Measurements from ENCODE around the gene KDM4B.

KDM4B gene

DNA sequence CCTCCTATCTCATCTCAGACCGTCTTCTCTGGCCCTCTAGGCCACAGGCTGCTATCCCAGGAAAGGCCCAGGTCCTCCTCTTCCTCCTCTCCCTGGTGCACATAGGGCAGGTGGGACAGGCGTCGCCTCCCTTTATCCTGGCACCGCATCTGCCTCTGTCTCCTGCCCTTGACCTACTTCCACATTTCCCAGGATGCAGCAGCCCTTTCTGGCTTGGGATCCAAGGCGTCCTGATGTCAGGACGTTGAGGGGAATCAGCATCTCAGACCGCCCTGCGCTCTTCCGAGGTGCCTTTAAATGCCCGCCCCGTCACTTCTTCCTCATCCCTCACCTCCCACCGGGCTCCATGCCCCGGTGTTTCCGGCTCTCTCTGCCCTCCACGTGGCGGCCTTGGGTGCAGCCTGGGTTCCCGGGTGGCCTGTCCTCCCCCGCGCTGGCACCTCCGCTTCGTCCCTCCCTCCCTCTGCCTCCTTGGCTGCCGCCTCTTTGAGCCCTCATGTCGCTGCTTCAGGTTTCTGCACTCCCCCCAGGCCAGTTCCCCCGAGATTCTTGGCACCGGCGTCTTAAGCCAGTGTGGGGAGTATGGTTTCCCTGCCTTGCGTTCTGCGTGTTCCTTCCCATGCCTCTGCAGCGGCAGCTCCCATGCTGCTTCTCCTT lies 66.3 kb downstream of the KDM4B start:
- DNase-seq (ENCODE audit: low spot score) = no peak

- DNase-seq (ENCODE audit: low spot score) = no peak
These were observed 67.1 kb downstream of the KDM4B start for GRCh38 chr19:5035793-5036697.

DNA sequence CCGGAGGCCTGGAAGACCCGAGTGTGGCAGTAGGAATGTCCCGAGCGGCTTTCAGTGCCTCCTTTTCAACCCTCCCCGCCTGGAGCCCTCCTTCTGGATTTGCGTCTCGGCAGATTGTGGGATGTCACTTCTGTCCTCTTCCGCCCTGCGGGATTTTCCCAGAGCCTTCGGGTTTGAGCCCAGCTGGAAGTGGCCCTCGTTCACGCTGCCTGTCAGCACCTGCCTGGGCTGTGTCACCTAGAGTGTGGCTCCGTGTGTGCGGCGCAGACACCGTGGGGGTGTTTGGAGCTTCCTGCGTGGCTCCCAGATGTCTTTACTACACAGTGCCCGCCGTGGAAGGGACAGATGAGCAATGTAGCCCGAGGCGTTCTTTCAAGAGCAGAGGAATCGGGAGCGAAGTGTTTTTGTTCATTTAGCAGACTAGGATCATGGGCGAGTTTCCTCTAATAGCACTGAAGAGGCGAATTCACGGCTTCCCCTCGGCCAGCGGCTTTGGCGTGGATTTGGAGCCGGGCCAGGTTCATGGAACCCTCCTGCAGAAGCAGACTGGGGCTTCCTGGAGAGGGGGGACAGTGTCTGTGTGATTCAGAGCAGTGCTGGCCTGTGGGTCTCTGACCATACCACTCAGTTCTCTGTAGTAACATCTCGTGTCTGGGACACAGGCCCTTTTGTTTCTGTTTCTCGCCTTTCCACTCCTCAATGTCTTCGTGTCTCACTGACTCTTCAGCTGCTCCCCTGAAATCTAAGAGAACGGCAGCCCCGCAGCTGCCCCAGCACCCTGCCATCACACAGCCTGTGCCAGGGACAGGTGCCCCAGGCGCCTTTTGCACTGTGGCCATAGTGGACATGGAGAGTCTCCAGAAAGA lies 68.0 kb downstream of the KDM4B start:
- no peak for DNase-seq (ENCODE audit: low spot score)

DNA sequence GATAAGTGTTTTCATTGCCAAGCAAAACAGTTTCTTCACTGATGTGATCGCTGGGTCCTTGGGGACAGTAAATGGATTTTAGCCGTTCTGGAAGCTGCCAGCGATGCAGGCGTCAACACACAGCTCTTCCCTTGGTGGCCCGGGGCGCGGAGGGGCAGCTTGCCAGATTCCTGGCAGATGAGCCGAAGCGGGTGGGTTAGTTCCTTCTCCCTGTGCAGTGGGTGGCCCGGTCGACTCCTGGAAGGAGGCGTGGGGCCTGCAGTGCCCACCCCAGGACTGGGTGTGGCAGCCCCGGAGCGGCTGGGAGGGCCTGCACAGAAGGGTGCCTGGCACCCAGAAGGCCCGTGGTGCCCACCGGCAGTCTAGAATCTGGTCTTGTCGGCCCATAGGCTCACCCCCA lies 69.0 kb downstream of the KDM4B start:
- no peak for DNase-seq (ENCODE audit: low spot score)

GRCh38 chr19:5038631-5039271 lies 69.8 kb downstream of the KDM4B start:
- DNase-seq (ENCODE audit: low spot score) = peak; percentile 12

GRCh38 chr19:5039642-5040543 lies 71.0 kb downstream of the KDM4B start:
- no peak for DNase-seq (ENCODE audit: low spot score)

- DNase-seq (ENCODE audit: low spot score) = no peak
These were observed 71.7 kb downstream of the KDM4B start for GRCh38 chr19:5040544-5041167.

GRCh38 chr19:5041168-5041912 lies 72.4 kb downstream of the KDM4B start:
- DNase-seq (ENCODE audit: low spot score) = no peak

DNA sequence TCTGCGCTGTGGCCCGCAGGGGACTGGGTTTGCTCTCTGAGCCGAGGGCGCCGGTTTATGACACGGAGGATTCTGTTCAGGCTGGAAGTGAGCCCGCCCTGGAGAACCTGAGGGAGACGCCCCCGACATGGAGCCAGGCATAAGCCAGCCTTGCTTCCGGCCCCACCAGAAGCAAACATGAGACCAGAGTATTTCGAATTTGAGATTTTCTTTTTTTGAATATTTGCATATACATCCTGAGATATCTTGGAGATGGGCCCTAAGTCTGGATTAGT lies 72.9 kb downstream of the KDM4B start:
- DNase-seq (ENCODE audit: low spot score) = no peak

GRCh38 chr19:5042556-5042955 lies 73.6 kb downstream of the KDM4B start:
- no peak for DNase-seq (ENCODE audit: low spot score)

DNA sequence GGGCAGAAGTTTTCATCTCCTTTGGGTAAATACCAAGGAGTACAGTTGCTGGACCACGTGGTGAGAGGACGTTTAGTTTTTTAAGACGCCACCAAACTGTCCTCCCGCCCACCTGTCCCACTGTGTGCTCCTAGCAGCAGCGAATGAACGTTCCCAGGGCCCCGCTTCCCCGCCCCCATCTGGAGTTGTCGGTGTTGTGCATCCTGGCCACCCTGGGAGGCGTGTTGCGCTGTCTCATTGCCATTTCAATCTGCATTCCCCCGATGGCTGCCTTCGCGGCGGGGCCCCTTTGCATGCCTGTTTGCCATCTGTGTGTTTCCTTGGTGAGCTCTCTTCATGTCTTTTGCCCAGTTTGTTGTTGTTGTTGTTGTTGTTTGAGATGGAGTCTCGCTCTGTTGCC lies 76.1 kb downstream of the KDM4B start:
- no peak for DNase-seq (ENCODE audit: low spot score)

- DNase-seq (ENCODE audit: low spot score) = no peak
These were observed 77.0 kb downstream of the KDM4B start for GRCh38 chr19:5045956-5046338.

- no peak for DNase-seq (ENCODE audit: low spot score)
These were observed 77.6 kb downstream of the KDM4B start for GRCh38 chr19:5046339-5047039.

- DNase-seq (ENCODE audit: low spot score) = no peak
These were observed 78.5 kb downstream of the KDM4B start for GRCh38 chr19:5047251-5047935.

DNA sequence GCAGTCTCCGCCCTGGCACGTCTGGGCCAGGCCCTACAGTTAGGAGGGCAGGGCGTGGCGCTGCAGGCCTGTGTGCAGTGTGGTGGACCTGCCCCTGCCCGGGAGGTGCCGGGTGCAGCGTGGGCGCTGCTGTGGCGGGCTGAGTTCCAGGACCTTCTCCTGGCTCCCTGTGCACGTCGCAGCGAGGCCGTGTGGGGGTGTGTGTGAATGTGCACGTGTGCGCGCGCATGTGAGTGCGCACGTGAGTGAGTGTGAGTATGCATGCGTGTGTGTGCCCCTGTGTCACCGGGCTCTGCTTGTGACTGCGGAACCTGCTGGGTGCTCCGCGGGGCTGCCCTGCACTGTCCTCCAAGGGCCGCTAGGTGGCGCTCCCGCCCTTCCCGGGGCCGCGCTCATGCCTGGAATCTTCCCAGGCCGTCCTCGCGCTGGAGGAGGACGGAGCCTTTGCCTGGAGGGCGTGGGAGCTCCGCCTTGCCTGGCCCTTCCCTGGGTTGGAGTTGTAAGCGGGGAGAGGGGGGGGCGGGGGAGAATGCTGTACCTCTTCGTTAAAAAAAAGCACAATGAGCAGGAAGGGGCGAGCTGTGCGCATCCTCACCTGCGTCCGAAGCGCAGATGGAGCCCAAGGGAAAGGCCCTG lies 79.3 kb downstream of the KDM4B start:
- DNase-seq (ENCODE audit: low spot score) = peak; percentile 67

DNA sequence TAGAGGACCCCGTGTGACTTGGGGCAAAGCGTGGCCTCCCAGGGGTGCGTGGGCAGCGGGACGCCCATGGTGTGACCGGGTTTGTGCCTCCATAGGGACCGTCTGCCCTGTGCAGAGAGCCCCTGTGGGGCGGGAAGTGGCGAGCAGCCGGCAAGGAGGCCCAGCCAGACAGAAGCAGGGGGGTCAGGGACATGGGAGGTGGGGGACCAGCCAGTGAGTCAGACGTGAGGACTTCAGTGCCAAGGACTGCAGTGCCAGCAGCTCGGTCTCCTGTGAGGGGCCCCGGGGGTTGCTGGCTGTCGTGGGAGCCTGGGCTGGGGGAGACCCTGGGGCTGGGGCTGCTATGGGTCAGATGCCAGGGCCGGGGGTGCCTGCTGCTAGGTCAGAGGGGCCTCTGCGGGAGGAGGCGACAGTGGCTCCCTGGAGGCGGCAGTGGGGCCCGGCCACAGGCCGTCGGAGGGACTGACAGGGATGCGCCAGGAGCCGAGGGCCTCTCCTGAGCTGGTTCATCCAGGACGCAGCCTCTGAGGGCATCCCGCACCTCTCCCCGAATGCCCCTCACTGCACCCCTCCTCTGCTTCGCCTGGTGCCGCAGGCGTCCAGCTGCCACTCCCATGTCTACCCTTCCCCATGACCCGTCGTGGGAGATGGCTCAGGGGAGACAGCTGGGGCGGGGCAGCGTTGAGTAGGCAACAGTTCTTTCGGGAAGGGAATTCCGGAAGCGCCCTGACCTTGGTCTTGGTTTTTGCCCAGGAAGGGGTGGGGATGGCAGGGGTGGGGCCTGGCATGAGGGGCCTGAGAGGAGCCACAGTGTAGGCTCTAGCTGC lies 80.0 kb downstream of the KDM4B start:
- no peak for DNase-seq (ENCODE audit: low spot score)

- DNase-seq (ENCODE audit: low spot score) = no peak
These were observed 80.6 kb downstream of the KDM4B start for GRCh38 chr19:5049561-5049960.
